NCI-H82 treated with DMSO at 0.1 percent for 48 hours (cell line): ENCODE data around the gene C1orf198.
A peak's percentile ranks its signal among the peaks of the same experiment; 100 is the strongest.

ENCODE experiments used
- DNase-seq: peaks from one replicate; lab custom pipeline; 2025; ENCODE audit not compliant: unreplicated experiment; lab: John Stamatoyannopoulos, UW

The C1orf198 gene

DNA sequence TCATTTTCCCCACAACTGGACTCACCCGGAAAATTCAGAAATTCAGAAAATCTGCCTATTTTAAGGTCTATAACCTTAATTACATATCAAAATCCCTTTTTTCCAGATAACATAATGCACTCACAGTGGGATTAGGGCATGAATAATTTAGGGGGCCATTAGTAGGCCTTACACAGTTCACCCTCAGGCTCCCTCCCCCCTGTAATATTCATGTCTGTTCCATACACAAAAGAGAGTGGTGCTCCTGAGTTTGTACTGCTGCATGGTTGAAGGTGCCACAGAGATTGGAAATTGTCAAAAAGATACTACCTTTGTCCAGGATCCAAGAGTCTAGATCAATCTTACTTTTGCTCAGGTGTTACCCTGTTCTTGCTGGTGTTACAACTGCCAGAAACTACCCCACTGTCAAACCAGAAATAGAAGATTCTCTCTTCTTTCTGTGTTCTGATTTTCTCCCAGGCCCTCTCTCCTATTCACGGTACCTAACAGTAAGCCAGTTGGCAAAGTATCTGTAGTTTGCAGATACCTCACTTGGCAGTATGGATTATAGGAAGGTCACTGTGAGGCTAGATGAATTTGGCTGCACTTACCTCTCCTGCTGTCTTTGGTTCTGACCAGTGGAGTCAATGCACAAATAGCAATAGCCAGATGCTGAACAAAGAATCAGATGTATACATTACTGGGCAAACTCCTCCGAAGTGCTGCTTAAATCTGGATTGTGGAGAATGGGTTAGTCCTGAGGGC lies 53.2 kb downstream of the C1orf198 start:
- no peak for DNase-seq

GRCh38 chr1:230812568-230812967 lies 55.8 kb downstream of the C1orf198 start:
- no peak for DNase-seq

- no peak for DNase-seq
Observed at GRCh38 chr1:230809256-230809990, 58.9 kb downstream of the C1orf198 start.

DNA sequence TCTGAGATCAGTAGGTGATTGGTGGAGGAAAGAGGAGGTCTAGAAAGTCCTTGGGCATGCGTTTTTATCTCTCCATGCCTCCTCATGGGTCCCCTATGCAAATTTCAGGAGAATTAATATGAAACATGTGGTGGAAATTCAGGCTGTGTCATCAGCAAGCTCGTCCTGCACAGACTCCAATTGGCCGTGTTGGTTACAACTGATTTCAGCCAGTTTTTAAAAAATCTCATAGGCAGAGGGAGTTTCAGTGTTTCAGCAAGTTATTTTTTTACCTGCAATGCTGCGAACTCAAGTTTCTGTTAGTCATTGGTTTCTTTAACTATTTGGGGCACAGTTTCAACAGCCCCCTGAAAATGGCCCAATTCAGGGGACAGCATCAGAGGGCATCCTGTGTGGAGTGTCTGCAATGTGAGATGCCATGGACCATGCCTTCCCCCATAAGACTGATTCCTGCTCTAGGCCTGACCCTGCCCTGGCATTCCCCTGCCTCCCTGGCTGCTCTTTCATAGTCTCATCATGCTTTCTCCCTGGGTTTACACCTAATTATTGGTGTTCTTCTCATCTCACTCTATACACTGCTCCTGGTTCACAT lies 59.9 kb downstream of the C1orf198 start:
- no peak for DNase-seq

DNA sequence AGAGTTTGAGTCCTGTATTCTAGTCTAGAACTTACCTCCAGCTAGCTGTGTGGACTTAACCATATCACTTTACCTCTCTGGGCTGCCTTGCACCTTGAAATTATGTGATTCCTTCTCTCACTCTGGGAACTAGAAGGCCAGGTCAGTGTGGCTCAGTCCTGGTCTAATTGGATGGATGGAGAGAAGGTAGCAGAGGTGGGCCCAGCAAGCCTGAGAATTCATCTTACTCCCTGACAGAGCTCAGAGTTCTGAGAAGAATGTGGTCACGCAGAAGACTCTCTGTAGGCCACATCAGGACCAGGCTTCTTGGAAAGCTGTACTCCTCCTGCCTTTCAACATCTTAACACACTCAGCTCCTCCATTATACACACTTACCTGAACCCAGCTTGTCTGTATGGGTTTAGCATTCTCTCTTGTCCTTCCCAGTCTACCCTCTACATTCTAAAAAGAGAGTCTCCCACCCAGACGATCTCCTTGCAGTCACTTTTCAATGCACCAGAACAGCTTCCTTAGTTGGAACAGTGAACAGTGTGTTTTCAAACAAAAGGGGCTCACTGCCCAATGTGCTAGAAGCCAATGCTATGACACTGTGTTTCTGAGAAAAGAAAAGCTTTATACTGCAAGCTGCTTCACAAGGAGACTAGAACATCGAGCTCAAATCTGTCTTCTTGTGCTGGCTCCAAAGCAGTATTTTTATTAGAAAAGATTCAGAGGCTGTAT lies 60.6 kb downstream of the C1orf198 start:
- DNase-seq, result no peak

DNA sequence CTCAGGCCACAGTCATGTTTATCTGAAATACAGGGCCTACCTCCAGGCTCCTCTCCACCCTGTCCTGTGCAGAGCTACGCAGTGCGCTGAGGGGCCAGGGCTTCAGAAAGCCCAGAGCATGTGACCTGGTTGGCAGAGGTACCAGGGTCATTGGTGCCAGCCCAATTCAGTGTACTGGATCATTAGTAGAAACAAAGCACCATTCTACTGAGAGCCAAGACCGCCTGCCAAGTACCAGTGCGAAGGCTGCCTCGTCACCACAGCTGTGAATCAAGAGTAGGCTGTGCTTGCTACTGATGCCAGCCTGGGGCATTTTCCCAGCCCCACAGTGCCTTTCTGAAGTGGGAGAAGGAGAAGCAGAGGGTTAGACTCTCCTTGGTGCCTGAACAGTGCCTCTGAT lies 61.3 kb downstream of the C1orf198 start:
- DNase-seq, result no peak

- no peak for DNase-seq
Observed at GRCh38 chr1:230806552-230806951, 61.8 kb downstream of the C1orf198 start.

DNA sequence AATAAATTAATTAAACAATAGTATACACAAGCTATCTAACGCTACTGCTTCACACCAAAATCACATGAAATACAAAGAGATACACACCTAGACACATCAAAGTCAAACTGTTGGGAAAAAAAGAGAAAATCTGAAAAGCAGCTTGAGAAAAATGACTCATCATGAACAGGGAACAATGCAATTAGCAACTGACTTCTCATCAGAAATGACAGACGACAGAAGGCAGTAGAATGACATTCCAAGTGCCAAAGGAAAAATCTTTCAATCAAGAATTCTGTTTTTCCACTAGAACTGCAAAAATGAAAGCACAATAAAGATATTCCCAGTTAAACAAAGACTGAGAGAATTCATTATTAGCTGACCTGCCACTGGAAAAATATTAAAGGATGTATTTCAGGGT lies 63.9 kb downstream of the C1orf198 start:
- no peak for DNase-seq

- DNase-seq, result no peak
Observed at GRCh38 chr1:230800891-230801840, 67.2 kb downstream of the C1orf198 start.

DNA sequence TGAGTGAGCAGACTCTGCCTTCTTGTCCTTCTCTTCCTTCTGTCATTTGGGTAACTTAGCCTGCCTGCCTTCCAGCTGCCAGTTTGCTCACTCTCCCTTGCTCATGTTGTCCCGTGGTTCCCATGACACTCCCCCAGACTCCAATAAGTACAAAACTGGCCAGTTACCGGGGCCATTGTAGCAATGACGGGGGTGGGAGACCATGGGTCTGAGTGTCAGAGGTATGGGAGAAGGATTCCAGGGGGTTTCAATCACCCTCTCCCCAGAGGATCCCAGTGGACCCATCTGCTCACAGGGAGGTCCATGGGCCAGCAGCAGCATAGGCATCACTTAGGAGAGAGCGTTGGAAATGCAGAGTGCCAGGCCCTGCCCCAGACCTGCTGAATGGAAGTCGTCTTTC lies 69.8 kb downstream of the C1orf198 start:
- DNase-seq, result no peak

DNA sequence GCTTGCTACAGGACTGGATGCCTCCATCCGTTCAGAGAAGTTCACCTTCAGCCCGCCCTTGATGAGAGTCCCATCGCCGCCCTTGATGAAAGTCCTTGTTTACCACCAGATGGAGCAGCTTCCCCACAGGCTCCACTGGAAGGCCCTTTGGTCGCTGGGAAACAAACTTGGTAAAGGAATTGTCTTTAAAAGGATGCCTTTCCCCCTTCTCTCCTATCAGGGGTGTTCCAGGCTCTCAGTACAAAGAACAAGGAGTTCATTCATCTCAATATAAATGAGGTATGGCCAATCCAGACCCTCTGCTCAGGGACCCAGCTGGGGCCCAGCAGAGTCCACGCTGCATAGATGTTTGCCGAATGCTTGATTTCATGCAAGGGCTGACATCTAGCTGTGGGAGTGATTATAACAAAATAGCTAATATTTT lies 70.4 kb downstream of the C1orf198 start:
- DNase-seq, result peak; percentile 50

GRCh38 chr1:230797376-230797920 lies 70.9 kb downstream of the C1orf198 start:
- DNase-seq, result no peak

GRCh38 chr1:230796626-230797025 lies 71.7 kb downstream of the C1orf198 start:
- no peak for DNase-seq

- DNase-seq, result no peak
Observed at GRCh38 chr1:230794871-230795605, 73.3 kb downstream of the C1orf198 start.

DNA sequence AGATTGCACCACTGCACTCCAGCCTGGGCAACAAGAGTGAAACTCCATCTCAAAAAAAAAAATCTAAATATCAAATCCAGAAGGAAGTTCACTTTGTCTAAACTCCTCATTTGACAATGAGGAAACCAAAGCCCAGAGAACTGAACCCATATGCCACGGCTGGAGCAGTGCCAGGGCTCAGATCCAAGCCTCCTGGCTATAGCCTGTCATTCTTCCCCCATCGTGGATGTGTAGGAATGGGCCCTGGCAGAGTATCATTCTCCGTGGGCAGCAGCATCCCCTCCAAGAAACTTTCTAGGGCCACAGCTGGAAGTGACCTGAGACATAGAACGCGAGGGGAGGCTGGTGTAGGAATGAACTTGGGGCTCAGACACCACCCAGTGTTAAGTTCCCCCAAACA lies 73.9 kb downstream of the C1orf198 start:
- DNase-seq, result no peak

DNA sequence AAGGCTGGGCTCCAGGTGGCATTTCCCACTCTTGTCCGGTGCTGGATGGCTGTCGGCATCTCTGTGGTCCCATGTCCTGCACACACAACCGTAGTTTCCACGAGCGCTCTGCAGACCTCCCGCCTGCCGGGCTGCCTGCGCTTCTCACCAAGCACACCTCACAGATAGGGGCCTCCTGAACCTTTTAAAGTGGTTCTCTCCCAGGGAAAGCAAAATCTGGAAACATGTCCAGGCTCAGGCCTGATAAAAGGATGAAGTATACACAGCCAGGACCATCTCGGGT lies 74.9 kb downstream of the C1orf198 start:
- no peak for DNase-seq

GRCh38 chr1:230792691-230793462 lies 75.4 kb downstream of the C1orf198 start:
- DNase-seq, result no peak

DNA sequence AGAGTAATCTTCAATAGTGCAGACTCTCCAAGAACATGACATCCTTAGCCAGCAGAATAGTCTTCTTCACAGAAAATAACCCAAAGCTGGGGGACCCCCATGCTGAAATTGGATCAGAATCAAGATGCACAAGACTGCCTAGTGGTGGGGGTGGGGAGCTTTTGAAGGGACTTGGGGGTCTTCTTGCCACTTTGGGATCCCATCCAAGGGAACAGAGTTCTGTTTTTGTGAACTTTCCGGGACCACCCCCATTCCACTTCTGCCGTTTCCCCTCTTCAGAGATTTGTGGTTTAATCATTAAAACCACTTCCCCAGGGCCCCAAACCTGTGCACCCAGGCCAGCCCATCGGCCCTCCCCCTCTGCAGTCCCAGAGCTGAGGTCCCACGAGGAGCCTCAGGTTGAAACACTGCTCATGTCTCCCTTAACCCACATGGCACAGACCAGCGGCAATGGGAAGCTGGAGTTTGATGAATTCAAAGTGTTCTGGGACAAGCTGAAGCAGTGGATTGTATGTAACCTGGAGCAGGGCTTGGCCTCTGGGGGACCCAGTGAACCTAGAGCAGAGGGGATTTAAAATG lies 76.2 kb downstream of the C1orf198 start:
- DNase-seq, result no peak

DNA sequence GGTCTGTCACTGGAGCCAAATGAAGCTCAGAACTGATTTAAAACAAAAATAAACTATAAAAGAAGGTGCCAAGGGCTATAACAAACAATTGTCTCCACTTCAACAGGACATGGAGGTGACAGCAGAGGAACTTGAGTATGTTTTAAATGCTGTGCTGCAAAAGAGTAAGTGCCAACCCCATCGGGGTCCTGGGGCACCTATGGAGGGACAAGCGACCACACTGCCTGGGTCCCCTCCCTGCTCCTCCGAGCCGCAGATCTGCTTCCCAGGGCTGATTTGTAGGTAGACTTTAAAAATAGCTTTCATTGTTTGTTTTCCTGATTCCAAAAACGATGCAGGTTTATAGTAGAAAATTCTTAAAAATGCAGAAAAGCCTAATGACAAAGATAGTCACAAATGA lies 78.3 kb downstream of the C1orf198 start:
- no peak for DNase-seq
